GM18868 (cell line): ENCODE results near the gene PSMG4.
"Not testable (repeated sequence)": the region's sequence is repeated elsewhere in the genome, so short reads cannot be mapped to it uniquely, and the experiment has no call there.

Experiments used
- ATAC-seq: cut with Tn5 transposase; IDR thresholded peaks from one replicate; pipeline ENCODE4 v1.9.1; 2021; ENCODE audit warnings: mild to moderate bottlenecking, moderate library complexity; ENCODE audit not compliant: unreplicated experiment

Gene PSMG4

DNA sequence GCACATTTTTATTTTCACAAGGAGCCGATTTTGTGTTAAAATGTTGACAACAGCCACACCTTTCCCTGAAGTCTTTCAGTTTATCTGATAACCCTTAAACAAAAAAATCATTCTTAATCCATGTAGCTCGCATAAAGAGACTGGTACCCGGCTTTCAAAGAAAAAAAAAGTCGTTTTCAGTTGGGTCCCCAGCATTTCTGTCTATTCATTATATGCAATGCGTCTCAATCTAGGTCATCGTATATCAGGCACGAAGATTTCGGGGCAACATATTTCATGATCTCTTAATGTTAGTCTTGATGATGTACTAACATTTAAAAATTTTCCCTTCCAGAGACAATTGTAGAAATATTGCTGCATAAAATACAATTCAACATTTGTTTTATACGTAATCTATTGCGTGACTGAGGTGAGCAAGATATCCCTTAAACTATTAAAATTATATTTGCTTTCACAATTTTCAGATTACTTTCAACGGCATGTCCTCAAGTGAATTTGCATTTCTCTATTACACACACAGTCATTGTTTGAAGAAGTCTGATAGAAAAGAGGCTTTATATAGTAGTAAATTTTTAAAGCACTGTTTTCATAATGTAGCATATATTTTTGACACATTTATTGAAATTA, 28.4 kb upstream of the PSMG4 start:
- ATAC-seq, result no peak

DNA sequence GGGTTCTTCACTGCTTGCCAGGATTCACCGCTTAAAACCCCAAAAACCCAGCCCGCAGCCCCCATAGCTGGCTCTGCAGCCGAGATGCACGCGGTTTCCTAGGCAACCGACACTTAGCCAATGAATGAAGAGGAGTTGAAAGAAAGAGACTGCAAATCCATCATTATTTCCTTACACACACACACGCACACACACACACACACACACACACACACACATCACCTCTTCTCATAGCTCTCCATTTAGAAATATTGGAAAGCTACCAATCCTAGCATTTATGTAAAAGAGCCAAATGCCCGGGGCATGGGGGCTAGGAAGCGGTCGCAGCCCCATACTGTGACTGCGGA, 27.9 kb upstream of the PSMG4 start:
- ATAC-seq, result no peak

DNA sequence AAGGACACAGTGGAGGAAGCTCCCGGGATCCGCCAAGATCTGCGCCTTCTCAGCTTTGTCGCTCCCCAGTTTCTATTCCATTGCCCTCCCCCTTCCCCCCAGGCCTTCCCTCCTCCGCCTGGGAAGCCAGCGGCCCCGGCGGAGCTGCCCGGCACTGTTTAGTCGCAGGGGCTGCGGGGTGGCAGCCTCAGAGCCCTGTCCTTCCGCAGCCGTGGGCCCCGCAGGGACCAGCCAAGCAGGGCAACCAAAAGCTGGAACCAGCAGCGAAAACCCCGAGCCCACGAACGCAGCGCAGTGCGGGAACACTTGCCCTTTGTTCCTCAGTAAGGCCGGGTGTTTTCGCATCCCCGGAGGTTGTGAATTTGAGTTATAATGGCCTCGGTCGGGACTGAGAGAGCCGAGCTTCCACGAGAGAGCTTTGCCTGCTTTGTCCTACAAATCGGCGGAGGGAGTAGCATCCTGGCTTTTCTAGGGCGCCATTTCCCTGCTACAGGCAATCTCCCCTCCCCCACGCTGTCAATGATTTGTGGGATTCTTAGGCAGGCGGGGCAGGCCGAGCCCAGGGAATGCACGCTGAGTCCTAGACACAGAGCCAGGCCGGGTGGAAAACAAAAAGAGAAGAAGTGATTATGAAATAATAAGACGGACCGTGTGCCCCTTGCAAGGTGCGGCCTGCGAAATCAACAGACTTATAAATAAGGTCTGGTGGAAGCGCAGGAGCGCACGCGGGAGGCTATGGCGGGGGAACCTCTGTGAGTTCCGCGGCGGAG, 27.3 kb upstream of the PSMG4 start:
- ATAC-seq, result no peak

DNA sequence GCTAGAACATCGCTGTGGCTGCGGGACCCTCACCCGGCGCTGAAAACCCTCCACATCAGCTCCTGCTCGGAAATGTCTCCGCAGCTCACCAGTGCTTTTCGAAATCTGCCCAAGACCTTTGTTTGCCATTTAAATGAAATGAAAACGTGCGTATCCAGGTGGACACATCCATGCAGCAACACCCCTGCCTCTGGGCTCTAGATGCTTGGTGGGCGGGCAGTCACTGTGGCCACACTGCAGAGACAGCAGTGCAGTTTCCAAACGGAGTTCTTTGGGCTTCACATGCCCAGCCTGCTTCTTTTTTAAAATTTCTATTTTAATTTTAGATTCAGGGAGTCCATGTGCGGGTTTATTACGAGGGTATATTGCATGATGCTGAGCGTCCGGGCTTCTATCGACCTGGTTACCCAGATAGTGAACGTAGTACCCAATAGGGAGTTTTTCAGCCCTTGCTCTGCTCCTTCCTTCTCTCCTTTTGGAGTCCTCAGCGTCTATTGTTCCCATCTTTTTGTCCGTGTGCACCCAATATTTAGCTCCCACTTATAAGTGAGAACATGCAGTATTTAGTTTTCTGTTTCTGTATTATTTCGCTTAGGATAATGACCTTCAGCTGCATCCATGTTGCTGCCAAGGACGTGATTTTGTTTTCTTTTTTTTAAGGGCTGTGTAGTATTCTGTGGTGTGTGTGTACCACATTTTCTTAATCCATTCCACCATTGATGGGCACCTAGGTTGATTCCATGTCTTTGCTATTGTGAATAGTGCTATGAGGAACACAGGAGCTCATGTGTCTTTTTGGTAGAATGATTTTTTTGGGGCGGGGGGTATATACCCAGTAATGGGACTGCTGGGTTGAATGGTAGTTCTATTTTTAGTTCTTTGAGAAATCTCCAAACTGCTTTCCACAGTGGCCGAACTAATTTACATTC, 26.5 kb upstream of the PSMG4 start:
- ATAC-seq, result no peak

DNA sequence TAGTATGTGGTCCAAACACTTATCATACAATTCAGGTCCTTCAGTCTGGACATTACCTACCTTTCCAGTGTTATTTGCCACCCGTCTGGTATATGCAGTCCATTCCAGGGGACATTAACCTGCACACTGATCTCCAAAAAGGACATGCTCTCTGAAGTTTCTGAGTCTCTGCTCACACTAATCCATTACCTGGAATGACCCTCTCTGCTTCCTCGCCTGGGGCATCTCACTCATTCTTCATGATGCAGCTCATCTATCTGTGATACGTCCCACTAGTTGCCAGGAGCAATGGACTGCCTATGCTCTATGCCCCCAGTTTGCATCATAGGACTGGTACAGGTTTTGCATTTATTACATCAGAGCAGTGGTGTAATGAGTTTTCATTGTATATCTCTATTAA, 25.4 kb upstream of the PSMG4 start:
- ATAC-seq, result no peak

DNA sequence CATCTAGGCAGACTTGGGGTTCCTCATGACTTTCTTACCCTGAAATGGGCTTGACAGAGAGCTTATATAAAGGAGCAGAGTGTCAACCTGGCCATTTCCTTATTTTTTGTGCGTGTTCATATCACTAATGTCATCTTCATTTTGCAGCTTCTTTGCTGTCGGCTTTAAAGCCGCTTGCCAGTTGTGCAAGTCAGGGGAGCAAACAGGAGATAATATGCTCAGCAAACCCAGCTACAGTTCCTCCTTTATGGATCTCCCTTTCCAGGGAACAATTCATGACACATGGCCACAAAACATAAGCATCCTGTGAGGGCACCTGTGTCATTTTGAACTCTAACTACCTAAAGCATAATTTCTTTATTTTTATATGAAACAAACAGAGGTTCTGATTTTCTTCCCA, 24.8 kb upstream of the PSMG4 start:
- no peak for ATAC-seq

DNA sequence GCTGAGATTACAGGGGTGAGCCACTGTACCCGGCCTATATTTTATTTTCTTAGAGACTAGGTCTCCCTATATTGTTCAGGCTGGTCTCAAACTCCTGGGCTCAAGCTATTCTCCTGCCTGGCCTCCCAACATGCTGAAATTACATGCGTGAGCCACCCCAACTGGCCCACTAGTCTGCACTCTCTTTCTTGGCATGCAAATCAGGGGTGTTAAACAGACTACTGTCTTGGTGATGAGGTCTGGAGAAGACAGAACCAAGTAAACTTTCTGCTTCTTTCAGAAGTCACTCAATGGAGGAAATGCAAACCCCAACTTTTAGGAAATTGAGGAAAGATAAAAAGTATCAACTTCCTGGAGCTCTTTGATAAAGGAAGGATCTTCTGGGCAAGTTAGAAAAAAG, 23.3 kb upstream of the PSMG4 start:
- peak; percentile 56 for ATAC-seq

DNA sequence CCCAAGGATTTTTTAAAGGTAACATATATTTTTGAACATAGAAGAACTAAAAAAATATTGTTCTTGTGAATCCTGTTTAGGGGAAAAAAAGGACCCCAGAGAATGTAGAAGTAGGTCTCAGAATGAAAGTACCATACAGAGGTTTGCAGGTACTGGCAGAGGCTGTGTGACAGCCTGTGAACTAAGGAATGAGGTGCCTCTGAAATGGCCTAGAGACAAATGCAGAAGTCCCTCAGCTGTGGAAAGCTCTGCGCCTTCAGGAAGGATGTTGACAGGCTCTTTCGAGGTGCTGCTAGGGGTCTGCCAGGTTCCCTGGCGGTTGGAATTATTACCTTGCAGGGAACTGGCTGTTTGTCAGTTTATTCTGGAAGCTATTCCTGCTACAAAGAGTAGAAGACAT, 22.7 kb upstream of the PSMG4 start:
- peak; percentile 61 for ATAC-seq

DNA sequence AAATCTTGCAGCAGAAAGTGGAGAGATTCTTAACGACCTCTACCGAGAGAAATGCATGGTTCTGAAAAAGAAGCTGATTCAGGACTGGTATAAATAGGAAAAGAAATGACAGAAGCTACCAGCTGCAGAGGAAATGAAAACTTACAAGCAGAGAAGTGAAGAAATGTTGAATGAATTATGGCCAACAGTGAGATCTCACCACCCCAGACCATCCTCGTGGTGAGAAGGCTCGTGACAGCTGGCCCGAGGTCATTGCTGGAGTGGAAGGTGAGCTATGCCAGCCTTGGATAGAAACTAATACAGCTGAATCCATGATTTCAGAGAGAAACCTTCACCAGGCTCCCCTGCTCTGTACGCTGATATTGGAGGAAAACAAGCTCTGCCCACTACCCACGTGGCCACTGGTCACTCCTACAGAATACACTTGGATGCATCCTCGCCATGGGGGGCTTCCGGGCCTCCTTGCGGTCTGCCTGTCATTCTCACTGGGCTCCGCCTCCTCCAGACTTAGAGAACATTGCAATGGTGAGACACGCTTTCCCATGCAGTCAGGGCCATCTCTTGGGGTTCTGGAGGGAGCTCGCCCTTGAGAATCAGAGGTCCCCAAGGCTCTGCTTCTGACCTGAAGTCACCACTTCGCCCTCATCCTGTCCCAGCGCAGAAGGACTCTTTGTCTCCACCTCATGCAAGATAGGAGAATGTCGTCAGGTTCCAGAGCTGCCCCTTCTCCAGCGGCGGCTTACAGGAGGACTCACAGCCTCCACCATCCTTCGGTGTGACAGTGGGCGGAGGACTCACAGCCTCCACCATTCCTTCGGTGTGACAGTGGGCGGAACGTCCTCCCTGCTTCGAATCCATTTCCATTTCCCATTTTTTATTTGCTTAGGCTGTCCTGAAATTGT, 20.7 kb upstream of the PSMG4 start:
- no peak for ATAC-seq

DNA sequence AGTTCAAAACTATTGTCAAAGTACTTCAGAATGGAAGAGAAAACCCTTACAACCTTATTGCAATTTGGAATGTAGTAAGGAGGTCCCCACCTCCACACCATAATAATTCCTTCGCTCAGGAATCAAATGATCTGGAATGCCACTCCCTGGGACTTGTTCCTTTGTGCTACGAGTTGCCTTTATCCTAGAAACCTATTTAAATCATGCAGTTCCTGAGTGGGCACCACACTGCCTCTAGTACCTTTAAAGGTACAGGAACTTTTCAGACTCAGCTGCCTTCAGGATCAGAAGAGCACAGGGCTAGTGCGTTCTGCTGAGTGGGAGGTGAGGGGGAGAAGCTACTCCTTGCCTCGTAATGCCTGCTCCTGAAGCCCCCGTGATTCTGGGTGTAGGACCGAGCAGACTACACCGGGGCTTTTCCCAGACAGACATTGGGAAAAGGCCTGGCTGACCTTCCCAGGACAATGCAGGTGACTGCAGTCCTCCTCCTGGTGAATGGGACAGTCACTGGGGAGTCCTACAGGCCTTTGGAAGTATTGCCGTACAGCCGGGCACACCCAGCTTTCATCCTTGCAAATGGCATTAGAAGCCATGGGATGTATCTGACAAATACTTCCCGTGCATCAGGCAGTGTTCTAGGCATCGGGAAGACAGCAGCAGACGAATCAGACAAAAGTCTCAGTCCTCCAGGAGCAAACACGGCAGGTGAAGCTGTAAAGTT, 19.5 kb upstream of the PSMG4 start:
- no peak for ATAC-seq

DNA sequence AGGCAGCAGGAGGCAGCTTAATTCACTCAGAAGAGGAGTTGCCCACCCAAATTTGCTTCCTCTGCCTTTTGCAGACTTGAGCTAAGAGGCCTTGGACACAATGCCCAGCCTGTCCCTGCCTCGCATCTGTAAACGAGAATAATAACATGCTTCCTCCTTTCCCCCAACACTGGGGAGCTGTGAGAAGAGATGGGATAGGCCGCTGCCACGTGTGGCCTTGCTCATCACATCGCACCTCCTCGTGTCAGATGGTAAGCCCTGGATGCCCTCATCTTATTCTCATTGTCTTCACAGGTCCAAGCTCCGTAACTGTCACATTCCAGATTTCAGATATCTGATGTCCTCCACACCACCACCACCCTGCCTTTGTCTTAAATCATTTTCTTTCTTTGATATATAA, 18.2 kb upstream of the PSMG4 start:
- no peak for ATAC-seq

DNA sequence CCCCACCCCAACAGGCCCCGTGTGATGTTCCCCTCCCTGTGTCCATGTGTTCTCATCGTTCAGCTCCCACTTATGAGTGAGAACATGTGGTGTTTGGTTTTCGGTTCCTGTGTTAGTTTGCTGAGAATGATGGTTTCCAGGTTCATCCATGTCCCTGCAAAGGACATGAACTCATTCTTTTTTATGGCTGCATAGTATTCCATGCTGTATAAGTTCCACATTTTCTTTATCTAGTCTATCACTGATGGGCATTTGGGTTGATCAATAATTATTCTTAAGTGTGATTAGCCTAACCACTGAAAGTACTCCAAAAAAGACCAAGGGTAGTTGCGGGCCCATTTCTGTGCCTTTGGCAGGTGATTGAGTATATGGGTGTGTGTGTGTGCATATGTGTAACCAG, 17.0 kb upstream of the PSMG4 start:
- not testable (repeated sequence) for ATAC-seq

DNA sequence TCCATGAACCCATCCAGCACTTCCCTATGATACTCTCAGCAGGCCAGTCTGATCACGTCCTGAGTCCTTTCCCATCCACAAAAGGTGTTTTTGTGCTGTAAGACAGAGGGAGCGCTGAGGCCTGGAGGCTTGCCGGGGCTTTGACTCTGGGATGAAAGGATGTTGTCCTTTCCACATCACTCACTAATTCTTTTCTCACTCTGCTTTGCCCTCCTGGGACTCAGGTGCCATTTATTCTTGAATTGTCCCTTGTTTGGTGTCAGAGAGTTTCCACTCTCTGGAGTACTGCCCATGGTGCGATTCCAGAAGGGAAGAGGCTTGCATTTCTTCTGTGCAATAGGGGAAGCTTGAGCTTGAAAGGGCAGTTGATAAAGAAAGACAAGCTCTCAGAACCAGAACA, 16.0 kb upstream of the PSMG4 start:
- no peak for ATAC-seq

DNA sequence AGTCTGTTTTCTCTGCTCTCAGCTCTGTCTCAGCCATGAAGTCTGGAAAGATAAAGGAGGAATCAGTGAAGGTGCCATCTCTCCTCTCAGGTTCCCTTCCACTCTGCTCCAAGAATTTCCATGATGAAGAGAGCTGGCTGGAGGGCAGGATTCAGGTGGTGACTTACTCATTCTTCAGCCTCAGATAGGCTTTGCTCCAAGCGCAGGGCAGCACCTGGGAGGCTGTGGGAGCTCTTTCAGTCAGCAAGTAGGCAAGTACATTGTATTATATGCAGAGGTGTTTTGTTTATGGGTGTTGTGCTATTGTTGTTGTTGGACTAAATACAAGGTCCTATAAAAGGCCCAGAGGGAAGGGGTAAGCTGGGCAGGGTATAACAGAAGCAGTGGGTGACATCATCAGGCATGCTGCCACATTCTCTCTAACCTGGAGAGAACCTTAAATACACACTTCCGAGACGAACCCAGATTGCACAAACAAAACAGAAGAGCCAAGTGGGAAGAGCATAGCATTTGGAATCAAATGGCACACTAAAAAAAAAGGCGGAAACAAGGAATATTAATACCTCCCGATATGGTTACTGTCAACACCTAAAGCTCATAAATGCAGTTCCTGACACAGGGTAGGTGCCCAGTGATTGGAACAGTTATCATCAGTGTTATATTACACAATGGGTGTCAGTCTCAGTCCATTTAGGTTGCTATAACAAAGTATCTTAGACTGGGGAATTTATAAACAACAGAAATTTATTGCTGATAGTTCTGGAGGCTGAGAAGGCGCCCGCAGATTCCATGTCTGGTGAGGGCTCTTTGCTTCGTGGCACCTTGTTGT, 14.5 kb upstream of the PSMG4 start:
- no peak for ATAC-seq

DNA sequence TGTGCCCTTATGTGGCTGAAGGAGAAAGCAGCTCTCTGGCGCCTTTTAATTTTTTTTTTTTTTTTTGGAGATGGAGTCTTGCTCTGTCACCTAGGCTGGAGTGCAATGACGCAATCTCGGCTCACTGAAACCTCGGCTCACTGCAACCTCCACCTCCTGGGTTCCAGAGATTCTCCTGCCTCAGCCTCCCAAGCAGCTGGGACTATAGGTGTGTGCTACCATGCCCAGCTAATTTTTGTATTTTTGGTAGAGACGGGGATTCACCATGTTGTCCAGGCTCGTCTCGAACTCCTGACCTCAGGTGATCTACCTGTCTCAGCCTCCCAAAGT, 13.9 kb upstream of the PSMG4 start:
- ATAC-seq, result not testable (repeated sequence)

DNA sequence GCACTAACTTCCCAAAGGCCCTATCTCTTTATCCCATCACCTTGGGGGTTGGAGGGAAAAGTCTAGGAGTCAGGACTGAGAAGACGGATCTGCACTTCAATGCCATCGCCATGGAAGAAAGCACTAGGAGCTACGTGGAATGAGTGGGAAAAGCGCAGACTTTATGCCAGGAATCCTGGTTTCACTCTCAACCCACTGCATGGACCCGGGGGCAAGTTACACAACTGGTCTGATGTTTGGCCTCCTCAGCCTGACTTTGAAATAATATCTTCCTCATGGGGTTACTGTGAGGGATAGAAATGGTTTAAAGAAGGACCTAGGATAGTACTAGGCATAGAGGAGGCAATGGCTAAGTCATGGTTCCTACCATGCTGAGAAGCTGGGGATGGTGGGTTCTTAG, 13.5 kb upstream of the PSMG4 start:
- ATAC-seq, result no peak

DNA sequence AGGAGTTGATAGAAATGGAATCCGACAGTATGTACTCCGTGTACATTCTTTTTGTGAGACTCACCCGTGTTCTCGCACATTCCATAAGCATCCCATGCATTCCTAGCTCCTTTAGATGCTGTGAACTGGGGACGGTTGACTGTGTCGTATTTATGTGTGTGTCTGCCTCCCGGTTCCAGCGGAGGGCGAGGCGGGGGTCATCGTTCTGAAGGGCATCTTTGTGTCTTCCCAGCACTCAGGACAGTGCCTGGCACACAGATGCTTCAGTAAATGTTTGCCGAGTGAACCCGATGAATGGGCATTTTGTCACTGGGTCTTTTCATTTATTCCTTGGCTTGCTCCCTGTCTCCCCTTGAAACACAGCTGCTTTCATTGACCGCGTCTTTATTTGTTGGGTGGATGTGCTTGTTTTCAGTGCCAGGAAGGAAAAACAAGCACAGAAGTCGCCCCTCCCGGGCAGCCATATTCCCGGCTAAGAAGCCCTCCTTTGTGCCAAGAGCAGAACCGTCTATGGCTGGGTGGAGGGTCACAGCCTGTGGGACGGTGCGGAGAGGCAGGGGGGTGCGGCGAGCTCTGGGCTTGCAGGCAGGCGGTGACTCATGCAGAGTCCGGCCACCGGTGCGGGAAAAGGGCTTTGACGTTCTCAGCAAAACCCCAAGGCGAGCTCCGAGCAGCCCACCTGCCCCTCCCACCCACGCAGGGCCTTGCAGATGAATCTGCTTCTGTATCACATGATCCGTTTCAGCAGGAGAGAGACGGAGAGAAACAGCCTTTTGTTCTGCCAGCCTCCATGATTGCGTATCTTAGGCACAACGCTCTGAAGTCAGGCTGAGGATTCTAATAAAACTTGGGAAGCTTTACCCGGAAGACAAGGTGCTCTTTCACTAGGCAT, 11.2 kb upstream of the PSMG4 start:
- ATAC-seq, result no peak

DNA sequence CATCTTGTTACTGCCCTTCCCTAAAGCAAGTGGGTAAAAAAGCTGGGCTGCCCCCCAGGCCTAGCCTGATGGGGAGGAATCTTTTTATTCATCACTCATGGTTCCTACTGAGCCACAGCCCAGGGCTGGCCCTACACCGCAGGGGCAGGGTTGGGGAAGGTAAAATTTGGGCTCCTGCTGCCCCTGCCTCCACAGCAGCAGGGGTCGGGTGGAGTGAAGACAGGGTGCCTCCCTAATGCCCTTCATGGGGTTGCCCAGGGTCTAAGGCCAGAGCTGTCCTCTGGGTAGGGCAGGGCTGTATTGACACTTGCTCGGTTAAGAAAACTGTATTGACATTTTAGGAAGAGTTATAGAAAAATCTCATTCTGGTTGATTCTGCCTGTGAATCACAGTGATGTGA, 8.9 kb upstream of the PSMG4 start:
- no peak for ATAC-seq
